HG02763 (cell line): ENCODE results near the gene GSG1L.
"Not testable (repeated sequence)": the region's sequence is repeated elsewhere in the genome, so short reads cannot be mapped to it uniquely, and the experiment has no call there.

Source experiments
- ATAC-seq: cut with Tn5 transposase; IDR thresholded peaks from one replicate; pipeline ENCODE4 v1.9.1; 2021; ENCODE audit warnings: mild to moderate bottlenecking, moderate library complexity; ENCODE audit not compliant: unreplicated experiment

GSG1L gene

DNA sequence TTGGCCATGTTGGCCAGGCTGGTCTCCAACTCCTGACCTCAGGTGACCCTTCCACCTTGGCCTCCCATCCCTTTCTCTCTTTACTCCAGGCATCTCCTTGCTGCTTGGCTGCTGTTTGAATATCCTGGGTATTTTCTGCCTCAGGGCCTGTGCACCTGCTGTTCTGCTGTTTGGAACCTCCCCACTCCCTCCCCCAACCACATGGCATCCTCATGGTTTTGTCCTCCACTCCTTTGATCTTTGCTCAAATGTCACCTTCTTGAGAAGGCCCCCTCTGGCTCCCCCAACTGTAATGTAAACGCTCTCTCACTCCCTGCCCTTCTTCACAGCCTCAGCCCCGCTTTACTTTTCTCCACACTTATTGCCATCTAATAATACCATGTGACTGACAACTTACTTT, 152.0 kb downstream of the GSG1L start:
- ATAC-seq, result no peak

DNA sequence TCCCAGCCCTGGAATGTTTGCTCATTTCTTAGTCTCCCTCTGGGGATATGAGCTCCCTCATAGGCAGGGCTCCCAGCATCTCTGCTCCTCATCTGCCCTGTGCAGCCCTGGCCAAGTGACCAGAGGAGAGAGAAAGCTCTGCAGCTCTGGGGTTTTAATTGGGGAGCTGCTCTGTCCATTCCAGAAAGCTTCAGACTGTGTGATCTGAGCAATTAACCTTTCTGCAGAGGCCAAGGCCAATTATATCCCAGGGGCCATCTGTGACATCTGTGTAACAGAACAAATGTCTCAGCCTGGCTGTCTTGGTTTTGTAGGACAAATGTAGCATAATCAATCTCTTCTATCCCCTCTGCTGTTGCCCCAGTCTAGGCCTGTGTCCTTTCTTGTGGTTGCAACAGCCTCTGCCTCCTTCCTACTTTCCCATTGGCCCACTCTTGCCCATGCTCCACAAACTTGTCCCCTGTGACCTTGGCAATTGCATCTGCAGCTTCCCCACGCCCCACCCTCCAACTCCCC, 156.0 kb downstream of the GSG1L start:
- ATAC-seq, result no peak

DNA sequence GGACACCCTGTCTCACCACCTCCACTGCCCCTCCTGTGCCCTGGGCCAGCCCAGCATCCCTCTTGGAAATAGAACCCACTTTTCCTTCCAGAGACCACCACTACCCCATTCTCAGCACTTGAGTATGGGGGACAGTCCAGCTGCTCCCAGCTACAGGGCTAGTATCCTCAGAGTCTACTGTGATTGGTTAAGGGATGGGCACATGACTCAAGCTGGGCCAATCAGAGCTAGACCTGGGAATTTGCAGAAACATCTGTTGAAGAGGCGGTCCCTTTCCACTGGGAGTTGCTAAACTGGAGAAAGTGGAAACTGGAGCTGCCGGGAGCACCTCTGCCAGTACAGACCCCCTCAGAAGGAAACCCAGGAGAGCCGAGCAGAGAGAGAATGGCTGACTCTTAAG, 156.6 kb downstream of the GSG1L start:
- no peak for ATAC-seq

DNA sequence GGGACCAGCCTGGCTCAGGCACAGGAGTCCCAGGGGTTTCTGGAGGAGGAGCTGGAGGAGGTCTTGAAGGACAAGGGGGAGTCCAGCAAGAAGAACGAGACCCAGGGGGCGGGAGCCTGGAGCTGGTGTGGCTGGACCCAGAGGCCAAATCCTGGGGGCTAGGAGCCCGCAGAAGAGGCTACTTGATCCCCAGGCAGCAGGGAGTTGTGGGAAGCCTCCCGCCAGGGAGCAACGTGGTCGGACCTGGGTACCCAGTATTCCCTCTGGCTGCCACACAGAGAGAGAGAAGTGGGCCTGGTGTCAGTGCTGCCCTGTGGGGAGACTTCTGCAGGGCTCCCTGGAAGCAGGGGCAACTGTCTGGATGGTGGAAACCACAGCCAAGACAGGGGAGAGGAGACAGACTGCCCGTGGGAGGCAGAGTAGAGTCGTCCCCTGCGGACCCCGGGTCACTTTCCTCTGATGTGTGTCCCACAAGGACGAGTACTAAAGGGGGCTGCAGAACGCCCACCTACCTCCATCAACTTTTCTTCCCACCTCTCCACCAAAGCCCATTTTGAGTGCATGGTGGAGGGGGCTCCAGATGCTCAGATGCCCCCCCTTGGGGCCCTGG, 160.4 kb downstream of the GSG1L start:
- no peak for ATAC-seq

DNA sequence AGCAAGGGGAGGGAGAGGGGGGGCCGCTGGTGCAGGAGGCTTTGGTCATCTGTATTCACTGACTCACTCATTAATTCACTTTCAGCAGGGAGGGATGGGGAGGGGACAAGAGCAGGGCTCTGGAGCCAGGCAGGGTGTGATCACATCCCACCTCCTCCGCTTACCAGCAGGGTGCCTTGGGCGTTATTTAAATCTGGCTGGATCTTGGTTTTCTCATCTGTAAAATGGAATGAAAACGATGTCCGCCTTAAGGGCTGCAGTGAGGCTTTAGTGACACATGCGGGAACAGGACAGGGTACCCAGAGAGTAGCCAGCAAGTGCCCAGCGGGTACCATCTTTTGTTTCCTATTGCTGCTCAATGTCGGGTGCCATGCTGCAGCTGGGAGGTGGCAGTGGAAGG, 161.0 kb downstream of the GSG1L start:
- ATAC-seq, result no peak

DNA sequence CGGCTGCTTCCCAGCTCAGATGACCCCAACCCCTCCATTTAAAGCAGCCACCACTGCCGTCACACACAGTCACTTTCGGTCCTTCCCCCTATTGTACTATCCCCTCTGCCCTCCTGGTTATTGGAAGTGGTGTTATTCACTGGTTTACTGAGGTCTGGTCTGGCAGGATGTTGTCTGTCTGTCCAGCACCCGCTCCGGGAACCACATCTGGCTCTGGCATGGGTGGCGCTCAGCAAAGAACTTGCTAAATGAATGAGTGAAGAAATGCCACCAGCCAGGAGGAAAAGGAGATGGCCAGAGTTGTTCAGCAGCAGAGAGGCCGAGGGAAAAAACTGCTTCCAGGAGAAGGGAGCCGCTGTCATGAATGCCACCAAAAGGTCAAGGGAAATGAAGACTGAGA, 161.6 kb downstream of the GSG1L start:
- ATAC-seq, result no peak

DNA sequence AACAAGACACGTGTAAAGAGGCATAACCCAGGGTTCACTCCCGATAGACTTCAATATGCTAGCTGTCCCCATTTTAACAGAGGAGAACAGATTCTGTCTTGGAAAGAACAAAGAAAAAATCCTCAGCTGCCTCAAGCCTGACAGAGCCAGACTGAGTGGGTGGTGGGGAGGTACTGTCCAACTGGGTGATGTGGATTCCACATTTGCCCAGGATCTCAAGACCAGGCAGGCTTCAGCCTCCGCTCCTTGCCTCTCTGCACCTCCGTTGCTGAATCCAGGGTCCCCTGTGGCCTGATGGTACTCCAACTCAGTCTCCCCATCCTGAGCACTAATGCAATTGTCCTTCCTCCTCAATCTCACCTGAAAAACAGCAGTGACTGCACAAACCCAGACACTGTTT, 163.8 kb downstream of the GSG1L start:
- no peak for ATAC-seq

DNA sequence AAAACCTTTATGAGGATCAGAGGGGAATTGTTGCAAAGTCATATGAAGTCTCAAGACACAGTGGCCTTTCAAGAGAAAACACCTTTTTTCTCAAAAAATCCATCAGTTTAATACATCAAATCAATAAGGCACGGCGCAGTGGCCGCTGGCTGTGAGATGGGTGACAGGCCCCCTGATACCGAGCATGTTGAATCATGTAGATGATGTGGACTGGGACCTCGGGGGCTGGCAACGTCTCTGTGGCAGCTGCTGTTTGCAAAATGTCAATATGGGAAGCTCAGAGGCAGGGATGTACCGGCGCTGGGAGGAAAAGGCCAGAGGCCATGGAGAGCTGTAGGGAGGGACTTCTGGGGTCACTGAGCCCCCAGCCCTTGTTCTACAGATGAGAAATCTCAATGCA, 169.1 kb downstream of the GSG1L start:
- no peak for ATAC-seq

DNA sequence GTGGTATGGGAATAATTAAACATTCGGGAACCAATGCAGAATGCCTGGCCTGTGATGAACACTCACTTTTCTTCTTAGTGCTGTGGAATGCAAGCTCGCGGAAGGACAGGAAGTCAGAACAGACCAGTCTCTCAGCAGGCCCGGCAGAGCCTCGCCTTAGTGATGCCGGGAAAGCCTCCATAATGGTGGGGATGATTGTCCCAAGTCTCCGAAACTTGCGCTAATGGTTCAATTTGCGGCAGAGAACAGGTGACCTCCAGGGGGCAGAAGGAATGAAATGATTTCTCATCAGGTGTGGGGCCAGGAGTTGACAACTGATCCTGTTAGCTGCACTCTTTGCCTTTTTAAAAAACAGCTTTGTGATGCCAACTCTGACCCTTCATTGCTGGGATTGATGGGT, 170.6 kb downstream of the GSG1L start:
- no peak for ATAC-seq

DNA sequence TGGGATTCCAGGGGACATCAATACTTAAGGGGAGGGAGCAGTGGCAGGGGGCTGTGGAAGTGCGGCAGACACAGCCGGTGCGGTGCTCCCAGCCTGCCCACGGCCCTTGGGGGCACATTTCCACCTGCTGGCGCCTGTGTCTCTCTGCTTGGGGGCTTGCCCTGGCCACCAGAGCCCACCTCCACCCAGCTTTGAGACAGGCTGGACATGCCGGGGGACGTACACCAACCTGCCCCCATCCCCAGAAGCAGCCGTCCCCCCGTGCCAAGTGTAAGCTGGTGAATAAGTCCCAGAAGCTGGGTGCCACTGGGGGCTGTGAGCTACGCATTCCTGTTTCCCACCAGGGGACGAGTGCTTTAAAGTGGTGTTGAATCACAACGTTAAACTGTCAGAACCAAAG, 172.6 kb downstream of the GSG1L start:
- no peak for ATAC-seq

DNA sequence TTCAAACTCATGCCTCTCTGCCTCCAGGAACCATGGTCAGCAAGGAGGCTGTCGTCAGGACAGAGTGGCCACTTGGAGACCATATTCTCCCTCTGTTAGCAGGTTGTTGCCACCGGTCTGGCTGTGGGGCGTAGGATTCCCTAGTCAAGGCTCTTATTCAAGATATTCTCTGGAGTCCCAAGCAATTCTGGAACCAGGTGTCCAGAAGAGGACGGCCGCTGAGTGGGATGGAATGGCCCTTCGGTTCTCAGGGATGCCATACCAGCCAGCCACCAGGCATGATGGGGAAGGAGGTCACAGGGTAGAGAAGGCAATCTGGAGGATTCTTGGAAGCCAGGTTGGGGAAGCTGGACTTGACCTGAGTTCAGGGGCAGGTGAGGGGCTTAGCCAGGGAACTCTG, 173.5 kb downstream of the GSG1L start:
- no peak for ATAC-seq

DNA sequence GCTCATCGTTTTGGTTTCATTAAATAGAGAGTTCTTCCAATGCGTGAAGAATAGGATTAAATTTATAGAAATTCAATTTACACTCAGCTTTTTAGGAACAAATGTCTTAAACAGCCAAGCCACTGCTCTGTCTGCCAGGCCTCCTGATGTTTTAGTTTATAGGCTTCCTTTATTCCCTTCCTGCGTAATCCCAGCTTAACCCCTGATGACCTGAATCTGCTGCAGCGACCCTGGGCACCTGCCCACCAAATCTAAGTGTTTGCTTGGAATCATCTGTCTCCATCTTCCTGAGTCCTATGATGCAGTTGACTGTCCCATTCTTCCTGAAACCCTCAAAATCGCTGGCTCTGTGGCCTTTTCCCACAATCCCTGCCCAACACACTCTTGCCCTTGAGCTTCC, 179.9 kb downstream of the GSG1L start:
- no peak for ATAC-seq

DNA sequence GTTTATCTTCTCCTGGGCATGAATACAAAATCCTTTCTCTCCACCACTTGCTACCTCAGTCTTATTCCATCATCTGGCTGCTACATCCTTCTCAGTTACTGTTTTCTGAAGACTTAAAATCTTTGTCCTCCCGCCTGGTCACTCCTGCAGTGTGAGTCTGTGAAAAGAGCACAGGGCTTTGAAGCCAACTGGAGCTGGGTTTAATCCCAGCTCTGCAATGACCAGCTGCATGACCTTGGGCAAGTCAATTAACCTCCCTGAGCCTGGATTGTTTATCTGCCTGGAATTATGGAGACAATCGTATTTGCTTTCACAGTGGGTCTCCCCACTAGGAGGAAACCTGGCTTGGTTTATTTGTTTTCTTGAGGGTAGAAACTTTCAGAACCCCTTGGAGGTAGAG, 183.2 kb downstream of the GSG1L start:
- no peak for ATAC-seq

DNA sequence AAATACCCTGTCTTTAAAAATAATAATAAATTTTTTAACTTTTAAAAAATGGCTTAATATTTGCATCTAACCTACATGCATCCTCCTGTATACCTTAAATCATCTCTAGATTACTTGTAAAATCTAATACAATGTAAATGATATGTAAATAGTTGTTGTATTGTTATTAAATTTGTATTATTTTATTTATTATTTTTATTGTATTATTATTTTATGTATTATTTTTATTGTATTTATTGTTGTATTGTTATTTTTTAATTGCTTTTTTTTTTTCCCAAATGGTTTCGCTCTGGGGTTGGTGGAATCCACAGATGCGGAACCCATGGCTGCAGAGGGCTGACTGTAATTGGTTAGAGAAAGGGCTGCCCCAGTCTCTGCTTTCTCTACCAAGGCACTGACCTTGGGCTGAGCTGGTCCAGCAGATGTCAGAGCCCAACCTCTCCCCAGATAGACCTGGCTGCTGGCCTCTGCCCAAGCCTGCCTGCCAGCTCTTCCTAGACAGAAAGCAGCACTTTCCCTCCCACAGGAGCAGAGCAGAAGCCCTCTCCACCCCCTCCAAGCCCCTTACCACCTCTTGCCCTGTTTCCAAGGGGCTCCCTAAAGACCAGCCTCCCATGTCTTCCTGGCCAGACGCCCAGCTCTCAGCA, 183.8 kb downstream of the GSG1L start:
- no peak for ATAC-seq

DNA sequence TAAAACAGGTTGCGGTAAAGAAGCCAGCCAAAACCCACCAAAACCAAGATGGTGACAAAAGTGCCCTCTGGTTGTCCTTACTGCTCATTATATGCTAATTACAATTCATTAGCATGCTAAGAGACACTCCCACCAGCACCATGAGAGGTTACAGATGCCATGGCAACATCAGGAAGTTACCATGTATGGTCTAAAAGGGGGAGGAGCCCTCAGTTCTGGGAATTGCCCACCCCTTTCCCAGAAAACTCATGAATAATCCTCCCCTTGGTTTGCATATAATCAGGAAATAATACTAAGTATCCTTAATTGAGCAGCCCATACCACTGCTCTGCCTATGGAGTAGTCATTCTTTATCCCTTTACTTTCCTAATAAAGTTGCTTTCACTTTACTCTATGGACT, 190.9 kb downstream of the GSG1L start:
- ATAC-seq, result not testable (repeated sequence)

DNA sequence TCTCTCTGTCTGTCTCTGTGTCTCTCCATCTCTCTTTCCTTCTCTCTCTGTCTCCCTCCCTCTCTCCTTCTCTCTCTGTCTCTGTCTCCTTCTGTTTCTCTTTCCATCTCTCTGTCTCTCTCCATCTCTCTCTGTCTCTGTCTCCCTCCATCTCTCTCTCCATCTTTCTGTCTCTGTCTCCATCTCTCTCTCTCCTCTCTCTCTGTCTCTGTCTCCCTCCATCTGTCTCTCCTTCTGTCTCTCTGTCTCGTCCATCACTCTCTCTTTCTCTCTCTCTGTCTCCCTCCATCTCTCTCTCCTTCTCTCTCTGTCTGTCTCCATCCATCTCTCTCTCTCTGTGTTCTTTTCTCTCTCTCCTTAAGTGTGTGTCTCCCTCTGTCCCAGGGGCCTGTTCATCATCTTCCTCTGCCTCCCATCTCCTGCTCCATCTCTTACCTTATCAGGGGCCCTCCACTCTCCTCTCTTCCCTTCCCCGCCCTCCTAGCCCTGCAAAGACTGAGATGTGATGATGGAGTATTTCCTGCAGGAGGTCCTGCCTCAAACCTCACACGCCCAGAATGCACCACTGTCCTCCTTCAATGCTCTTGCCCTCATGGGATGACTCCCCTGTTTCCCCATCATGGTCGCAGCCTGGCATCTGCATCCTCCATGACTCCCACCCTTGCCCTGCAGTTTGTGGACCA, 193.3 kb downstream of the GSG1L start:
- ATAC-seq, result no peak

DNA sequence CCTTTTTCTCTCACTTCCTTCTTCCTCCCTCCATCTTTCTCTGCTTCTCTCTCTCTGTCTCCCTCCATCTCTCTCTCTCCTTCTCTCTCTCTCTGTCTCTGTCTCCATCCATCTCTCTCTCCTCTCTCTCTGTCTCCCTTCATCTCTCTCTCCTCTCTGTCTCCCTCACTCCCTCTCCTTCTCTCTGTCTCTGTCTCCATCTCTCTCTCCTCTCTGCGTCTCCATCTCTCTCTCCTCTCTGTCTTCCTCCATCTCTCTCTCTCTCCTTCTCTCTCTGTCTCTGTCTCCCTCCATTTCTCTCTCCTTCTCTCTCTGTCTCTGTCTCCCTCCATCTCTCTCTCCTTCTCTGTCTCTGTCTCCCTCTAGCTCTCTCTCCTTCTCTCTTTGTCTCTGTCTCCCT, 194.1 kb downstream of the GSG1L start:
- ATAC-seq, result no peak

DNA sequence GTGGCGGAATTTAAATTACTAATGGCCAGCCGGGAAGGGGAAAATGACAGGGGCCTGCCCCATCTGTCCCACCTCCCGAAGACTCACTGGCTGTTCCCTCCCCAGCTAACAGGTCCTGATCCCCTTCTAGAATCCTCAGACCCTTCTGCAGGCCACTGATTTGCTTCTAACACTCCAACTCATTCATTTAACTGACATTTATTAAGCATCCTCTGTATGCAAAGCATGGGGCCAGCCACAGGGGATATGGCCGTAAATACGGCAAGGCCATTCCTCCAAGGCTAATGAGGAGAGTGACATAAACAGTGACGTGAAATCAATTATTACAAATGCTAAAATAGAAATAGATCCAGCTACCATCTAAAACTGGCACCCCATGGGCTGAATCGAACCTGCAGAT, 195.3 kb downstream of the GSG1L start:
- no peak for ATAC-seq

DNA sequence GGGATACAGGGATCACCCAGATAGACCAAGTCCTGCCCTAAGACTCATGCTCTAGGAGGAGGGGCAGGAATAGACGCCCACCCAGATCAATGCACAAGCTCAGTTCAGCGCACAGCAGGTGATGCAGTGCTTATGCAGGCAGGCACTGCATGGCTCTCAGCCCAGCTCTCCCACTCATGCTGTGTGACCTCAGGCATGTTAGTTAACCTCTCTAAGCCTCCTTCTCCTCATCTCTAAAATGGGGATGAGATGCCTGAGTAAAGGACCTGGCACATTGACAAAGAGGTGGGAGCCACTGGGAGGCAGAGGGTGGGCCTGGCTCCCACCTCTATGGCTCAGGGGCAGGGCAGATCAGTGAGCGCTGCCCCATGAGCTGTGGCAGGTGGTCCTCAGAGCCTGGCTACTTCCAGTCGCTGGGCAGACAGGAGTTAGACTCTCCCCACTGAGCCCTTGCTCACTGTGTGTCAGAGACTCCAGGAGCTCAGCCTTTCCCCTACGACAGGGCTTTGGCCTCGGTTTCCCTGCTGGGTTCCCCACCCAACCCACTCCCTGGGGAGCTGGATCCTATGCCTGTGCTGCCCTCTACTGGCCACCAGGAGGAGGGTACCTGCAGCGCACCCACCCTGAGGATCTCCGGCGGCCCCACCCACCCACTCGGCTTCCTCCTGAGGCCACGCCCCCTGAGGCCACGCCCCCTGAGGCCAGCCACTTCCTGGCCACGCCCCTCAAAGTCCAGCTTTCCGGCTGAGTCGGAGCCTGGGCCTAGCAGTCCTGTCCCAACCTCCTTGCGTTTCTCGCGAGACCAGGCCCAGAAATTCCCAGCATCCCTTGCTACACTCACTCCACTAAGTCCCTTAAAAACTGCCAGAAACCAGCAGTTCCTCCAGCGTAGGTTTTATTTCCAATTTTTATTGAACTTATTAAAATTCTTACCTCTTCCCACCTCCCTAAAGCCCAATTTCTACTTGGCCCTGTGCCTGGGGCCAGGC, 196.1 kb downstream of the GSG1L start:
- no peak for ATAC-seq

DNA sequence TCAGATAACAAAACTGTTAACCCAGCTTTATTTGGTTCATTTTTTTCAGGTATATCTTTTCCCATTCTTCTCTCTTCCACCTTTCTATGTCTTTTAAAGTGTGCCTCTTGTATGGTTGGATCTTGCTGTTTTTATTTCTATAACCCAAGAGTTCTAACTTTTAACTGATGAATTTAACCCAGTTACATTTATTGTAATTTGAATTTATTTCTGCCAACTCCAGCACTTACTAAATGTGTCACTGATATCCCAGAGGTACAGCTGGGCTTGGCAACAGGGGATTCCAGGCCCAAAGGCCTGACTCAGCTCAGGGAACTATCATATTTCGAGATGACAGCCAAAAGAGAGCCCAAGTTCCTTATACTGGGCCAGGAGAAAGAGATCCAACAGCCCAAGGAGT, 200.1 kb downstream of the GSG1L start:
- ATAC-seq, result no peak

DNA sequence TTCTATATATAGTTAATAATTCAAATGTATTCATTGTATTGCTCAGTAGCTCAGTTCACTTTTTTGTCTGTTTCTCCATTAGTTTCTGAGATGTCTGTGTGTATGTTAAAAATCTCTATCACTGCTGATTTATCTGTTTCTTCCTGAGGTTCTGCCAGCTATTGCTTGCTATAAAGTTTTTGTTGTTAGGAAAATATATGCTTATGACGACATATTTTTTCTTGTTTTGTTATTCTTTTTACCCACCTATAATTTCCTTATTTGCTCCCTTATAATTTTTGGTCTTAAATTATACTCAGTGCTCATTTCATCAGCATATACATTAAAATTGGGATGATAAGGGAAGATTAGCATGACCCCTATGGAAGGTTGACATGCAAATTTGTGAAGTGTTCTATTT, 200.6 kb downstream of the GSG1L start:
- ATAC-seq, result no peak
